Measurements from ENCODE around the gene HHAT.
A peak's percentile ranks its signal among the peaks of the same experiment; 100 is the strongest.

HHAT gene

GRCh38 chr1:210631399-210631798 lies 302.7 kb downstream of the HHAT start:
- Histone ChIP-seq H3K9ac (no peak overlapping the region), H3K4me1 (peaks cover 0 to 19% (median 2%) of the 10 kb centered on the region in 10 experiments; a peak in 14 of 20 replicates), H3K9me3 (replicated peaks in 1 of 11) (no peaks in the 10 kb centered on the region), H3K4me3 (no peak overlapping the region), H4K20me1 (no peaks in the 10 kb centered on the region), H3K36me3 (no peaks in the 10 kb centered on the region), H3K27me3 (no peaks in the 10 kb centered on the region), H3K27ac (no peak overlapping the region), H3K4me2 (peak overlapping the region in 6 of 11 experiments; percentile 1 to 33 (median 18); a peak in 5 of 22 replicates)
- TF ChIP-seq Cebpa-rat (IDR thresholded peaks at IDR 0.05), result no peak

DNA sequence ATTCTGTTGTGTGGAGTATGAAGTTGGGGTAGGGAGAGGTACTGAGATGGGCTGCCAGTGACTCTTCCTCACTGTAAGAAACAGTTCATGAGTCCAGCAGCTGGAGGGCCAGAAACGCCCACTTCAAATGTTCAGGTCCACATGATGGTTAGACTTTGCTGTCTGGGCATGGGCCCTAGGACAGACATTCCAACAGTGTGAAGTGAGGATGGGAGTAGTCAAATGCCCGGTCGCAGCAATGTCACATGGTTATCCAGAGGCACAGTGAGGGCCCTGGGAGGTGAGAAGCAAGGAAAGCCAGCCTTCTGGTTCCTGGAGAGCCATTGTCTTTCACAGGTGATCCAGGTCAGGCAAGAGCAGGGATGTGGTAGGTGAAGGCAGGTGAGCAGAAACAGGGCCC lies 304.4 kb downstream of the HHAT start:
- TF ChIP-seq Cebpa-rat (IDR thresholded peaks at IDR 0.05), result no peak
- Histone ChIP-seq H3K4me2 (no peak overlapping the region; a peak in 1 of 22 replicates), H3K27me3 (no peaks in the 10 kb centered on the region), H3K4me1 (peaks cover 0 to 15% (median 0%) of the 10 kb centered on the region in 10 experiments; a peak in 6 of 20 replicates), H3K4me3 (no peak overlapping the region), H3K9me3 (replicated peaks in 1 of 11) (no peaks in the 10 kb centered on the region), H3K9ac (no peak overlapping the region), H3K27ac (no peak overlapping the region), H3K36me3 (no peaks in the 10 kb centered on the region), H4K20me1 (no peaks in the 10 kb centered on the region)

DNA sequence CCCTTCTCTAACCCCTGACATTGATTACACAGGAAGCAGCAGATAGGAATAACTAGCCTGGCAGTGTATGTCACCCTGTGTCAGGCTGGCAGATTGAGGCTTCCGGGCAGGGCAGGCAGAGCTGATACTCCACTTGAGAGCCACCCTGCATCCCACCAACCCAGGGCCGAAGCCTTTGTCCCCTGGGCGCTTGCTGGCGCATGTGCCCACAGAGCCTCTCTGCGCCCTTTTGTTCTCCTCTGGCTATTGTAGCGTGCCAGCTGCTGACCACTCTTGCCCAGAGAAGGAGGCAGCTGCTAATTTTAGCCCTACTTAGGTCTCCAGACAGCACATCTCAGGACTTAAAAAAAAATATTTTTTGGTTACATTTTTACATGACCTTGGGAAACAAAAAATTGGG lies 304.9 kb downstream of the HHAT start:
- Histone ChIP-seq H3K27ac (no peak overlapping the region), H4K20me1 (no peaks in the 10 kb centered on the region), H3K4me2 (no peak overlapping the region), H3K9ac (no peak overlapping the region), H3K4me3 (no peak overlapping the region), H3K27me3 (no peaks in the 10 kb centered on the region), H3K4me1 (peaks cover 0 to 15% (median 0%) of the 10 kb centered on the region in 10 experiments; a peak in 6 of 20 replicates), H3K36me3 (no peaks in the 10 kb centered on the region), H3K9me3 (replicated peaks in 1 of 11) (no peaks in the 10 kb centered on the region)
- no peak for TF ChIP-seq Cebpa-rat (IDR thresholded peaks at IDR 0.05)

DNA sequence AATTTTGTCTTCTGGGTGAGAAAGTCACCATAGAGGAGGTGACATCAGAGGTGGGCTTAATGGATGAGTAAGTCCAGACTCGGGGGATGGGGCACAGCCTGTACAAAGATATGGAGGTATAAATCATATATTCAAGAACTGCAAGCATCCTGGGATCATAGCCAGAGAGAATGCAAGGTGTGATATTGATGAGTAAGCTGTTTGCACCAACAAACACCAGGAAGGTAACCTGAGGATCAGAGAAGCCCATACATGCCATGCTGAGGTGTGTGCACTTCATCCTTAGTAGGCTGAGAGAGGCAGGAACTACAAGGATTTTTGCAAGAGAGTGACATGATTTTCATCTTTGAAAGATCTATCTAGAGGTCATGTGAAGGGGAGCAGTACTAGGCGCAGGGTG lies 306.4 kb downstream of the HHAT start:
- H3K27ac ChIP-seq, result no peak overlapping the region
- no peak for TF ChIP-seq Cebpa-rat (IDR thresholded peaks at IDR 0.05)
- no peaks in the 10 kb centered on the region for H3K36me3 ChIP-seq
- no peaks in the 10 kb centered on the region for H3K27me3 ChIP-seq
- no peak overlapping the region for H3K4me3 ChIP-seq
- H3K4me2 ChIP-seq, result no peak overlapping the region
- H3K4me1 ChIP-seq, result peaks cover 0 to 15% (median 0%) of the 10 kb centered on the region in 10 experiments; a peak in 6 of 20 replicates
- H3K9ac ChIP-seq, result no peak overlapping the region
- H3K9me3 ChIP-seq (replicated peaks in 1 of 11), result no peaks in the 10 kb centered on the region
- no peaks in the 10 kb centered on the region for H4K20me1 ChIP-seq

GRCh38 chr1:210641582-210641981 lies 312.9 kb downstream of the HHAT start:
- no peaks in the 10 kb centered on the region for H3K36me3 ChIP-seq
- no peak overlapping the region for H3K4me2 ChIP-seq
- H3K4me1 ChIP-seq, result peaks cover 0 to 12% (median 0%) of the 10 kb centered on the region in 10 experiments; a peak in 6 of 20 replicates
- H3K27ac ChIP-seq, result no peak overlapping the region
- no peaks in the 10 kb centered on the region for H4K20me1 ChIP-seq
- H3K9ac ChIP-seq, result no peak overlapping the region
- no peak overlapping the region for H3K4me3 ChIP-seq
- no peaks in the 10 kb centered on the region for H3K27me3 ChIP-seq
- TF ChIP-seq Cebpa-rat (IDR thresholded peaks at IDR 0.05), result no peak
- H3K9me3 ChIP-seq (replicated peaks in 1 of 11), result no peaks in the 10 kb centered on the region

DNA sequence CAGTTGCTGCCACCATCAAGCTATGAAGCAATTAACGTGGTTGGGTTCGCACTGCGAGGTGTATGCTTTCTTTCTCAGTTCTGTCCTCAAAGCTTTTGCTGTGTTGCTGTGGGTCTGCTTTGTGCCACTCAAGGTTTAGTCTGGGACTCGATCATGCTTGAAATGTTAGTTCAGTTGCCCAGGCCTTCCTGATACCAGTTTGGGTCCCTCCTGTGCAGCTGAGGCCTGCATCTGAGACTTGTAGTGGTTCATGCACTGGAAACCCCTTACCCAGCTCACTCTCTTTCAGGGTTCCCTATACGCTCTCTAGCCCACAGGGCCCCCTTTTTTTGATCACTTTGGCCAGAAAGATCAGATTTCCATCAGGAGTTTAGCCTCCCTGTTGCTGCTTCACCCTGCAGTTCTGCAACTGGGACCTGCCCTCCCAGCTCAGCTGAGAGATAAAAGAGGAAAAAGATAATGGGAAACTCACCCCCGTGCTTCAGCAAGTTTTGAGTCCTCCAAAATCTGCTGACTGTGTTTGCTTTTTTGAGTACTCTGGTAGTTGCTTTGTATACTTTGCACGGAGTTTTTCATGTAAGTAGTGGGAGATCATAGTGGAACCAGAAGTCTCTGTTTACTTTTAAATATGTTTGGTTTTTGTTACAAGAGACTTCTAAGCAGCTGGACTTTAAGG lies 317.0 kb downstream of the HHAT start:
- Histone ChIP-seq H3K9me3 (replicated peaks in 1 of 11) (no peaks in the 10 kb centered on the region), H3K4me2 (peak overlapping the region in 3 of 11 experiments; percentile 3 to 57 (median 17); a peak in 4 of 22 replicates), H3K9ac (no peak overlapping the region), H3K27me3 (no peaks in the 10 kb centered on the region), H3K4me1 (peaks cover 0 to 15% (median 10%) of the 10 kb centered on the region in 10 experiments; a peak in 14 of 20 replicates), H3K27ac (no peak overlapping the region), H3K4me3 (no peak overlapping the region), H3K36me3 (no peaks in the 10 kb centered on the region), H4K20me1 (no peaks in the 10 kb centered on the region)
- TF ChIP-seq Cebpa-rat (IDR thresholded peaks at IDR 0.05), result no peak

- Histone ChIP-seq H3K36me3 (no peaks in the 10 kb centered on the region), H3K4me3 (no peak overlapping the region), H3K4me1 (peaks cover 0 to 15% (median 10%) of the 10 kb centered on the region in 10 experiments; a peak in 14 of 20 replicates), H3K9ac (no peak overlapping the region), H3K27ac (no peak overlapping the region), H3K27me3 (no peaks in the 10 kb centered on the region), H3K9me3 (replicated peaks in 1 of 11) (no peaks in the 10 kb centered on the region), H4K20me1 (no peaks in the 10 kb centered on the region), H3K4me2 (peak overlapping the region in 2 of 11 experiments; percentile 17 to 57; a peak in 2 of 22 replicates)
- TF ChIP-seq Cebpa-rat (IDR thresholded peaks at IDR 0.05), result no peak
Observed at GRCh38 chr1:210646258-210646616, 317.5 kb downstream of the HHAT start.

GRCh38 chr1:210647406-210648333 lies 319.0 kb downstream of the HHAT start:
- Histone ChIP-seq H3K4me3 (no peak overlapping the region), H3K27me3 (no peaks in the 10 kb centered on the region), H3K27ac (no peak overlapping the region), H3K4me1 (peaks cover 0 to 15% (median 10%) of the 10 kb centered on the region in 10 experiments; a peak in 14 of 20 replicates), H3K9me3 (replicated peaks in 1 of 11) (no peaks in the 10 kb centered on the region), H3K4me2 (peak overlapping the region in 7 of 11 experiments; percentile 3 to 43 (median 28); a peak in 11 of 22 replicates), H3K36me3 (no peaks in the 10 kb centered on the region), H3K9ac (no peak overlapping the region), H4K20me1 (no peaks in the 10 kb centered on the region)
- TF ChIP-seq Cebpa-rat (IDR thresholded peaks at IDR 0.05), result 0 out of 22 replicates have a peak, but pooled peaks of 1 of the 11 experiments have one; percentile 9

DNA sequence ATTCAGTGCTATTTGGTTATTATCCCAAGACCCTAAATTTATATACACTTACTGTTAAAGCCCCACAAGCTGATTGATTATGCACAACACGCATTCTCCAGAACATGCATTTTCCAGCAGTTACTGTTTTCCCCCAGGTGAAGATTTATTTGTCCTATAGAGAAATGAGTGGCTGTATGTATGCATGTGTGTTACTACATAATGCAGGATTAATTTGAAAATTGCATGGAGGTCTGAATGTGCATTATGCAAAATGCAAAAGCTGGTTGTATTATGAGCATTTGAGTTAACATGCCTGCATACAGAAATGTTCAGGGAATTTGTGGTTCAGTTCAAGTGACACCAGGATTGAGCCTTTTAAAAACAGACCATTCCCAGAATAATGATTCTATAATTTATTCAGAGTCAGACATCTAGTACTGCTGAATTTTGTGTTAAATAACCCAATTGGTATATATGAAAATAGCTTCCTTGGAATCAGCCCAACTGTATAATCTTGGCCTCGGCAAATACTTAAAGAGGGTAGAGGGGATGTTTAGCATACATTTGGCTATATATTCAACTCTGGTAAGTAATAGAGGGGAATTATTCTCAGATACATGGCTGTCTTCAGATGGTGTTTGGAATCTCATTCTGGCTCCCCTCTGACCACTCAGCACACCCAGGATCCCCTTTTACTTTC lies 320.0 kb downstream of the HHAT start:
- Histone ChIP-seq H3K4me1 (peaks cover 0 to 15% (median 10%) of the 10 kb centered on the region in 10 experiments; a peak in 14 of 20 replicates), H3K4me2 (no peak overlapping the region), H3K27me3 (no peaks in the 10 kb centered on the region), H4K20me1 (no peaks in the 10 kb centered on the region), H3K4me3 (no peak overlapping the region), H3K9me3 (replicated peaks in 1 of 11) (0 out of 22 replicates have a peak, but pooled peaks cover 0 to 2% (median 0%) of the 10 kb centered on the region in 11 experiments), H3K36me3 (no peaks in the 10 kb centered on the region), H3K27ac (no peak overlapping the region), H3K9ac (no peak overlapping the region)
- TF ChIP-seq Cebpa-rat (IDR thresholded peaks at IDR 0.05), result no peak

All from BLaER1 treated with 17β-estradiol and CSF1 and Interleukin-3, amounts not matched to agents 10 nM and 100 nM (cell line).